ENCODE results near the gene ABCC1.

DNA sequence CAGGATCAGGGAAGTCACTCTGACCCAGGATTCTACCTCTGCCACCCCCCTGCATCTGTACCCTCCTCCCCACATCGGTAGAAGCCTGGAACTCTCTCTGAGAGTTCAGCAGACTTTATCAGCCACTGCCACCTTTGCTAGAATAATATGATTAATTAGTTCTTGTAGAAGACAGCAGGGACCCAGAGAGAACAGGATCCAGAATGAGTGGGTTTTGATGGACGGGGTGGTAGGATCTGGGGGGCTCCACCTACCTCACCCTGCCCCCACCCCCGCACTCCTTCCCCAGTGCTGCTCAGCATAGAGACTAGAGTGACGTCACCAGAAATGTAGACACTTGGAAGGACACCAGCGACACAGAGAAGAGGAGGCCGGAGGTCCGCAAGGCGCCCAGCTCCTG lies 240.4 kb downstream of the ABCC1 start:
- TF ChIP-seq CTCF (IDR thresholded peaks at IDR 0.05; ENCODE audit: insufficient read depth, low read length, poor library complexity, severe bottlenecking) = no peak
- TF ChIP-seq EZH2phosphoT487 (conservative IDR thresholded peaks at IDR 0.05; ENCODE audit: low read length) = no peak

Measured in SU-DHL-6 (cell line).